NAMALWA (cell line): ENCODE data around the gene SLC6A1.

Experiments used
- DNase-seq: peaks from one replicate; pipeline ENCODE4 v3.0.0-alpha.2; 2015; ENCODE audit warnings: low spot score

Gene SLC6A1

DNA sequence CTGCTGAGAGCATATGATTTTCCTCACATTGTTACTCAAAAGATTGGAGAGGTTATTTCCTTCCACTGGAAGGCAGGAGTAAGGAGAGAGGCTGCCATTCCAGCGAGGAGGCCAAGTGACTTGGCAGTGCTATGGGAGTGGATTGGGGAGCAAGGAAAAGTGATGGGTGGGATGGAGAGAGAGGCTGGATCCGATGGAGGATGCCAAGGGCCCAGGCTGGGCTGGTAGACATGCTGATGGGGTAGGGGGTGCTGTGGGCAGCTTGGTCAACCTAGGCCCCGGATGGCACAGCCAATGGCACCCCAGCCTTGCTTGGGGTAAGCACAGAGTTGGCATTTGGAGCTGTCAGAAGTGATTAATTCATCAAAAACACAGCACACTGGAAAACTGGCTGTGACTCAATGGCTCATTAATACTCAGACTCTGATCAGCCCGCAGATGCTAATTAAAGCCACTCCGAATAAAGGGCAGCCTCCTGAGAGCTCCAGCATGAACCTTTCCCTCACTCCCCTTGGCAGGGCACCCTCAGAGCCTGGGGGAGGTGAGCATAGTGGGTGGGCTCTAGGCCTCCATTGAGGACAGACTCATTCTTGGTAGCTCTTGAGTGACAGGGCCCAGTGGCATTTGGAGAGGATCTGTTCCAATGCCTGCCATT lies 22.1 kb upstream of the SLC6A1 start:
- no peak for DNase-seq

GRCh38 chr3:10972072-10972782 lies 20.3 kb upstream of the SLC6A1 start:
- no peak for DNase-seq

DNA sequence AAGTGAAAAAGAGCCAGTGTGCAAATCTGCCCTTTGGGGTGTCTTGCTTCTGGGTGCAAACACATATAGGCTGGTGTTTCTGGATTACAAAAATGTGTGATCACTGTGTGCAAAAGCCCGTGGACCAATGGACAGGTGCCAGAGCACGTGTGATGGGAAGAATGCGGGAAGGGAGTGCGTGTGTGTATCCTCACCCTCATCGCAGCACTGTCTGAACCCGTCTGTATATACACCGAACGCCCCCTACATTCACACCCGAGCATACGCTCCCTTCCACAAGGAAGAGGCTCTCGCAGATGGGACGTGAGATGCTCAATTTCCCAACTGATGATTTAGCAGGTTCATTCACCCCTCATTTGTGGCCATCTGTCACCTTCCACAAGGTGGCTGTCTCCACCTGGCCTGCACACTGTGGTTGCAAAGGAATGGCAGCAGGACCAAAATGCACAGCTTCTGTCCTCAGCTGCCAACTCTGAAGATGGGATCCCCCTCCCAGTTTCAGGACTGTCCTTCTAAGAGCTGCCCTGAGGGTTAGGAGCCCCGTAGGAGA lies 19.4 kb upstream of the SLC6A1 start:
- no peak for DNase-seq

- no peak for DNase-seq
Measured at GRCh38 chr3:10974131-10974530, 18.4 kb upstream of the SLC6A1 start.

DNA sequence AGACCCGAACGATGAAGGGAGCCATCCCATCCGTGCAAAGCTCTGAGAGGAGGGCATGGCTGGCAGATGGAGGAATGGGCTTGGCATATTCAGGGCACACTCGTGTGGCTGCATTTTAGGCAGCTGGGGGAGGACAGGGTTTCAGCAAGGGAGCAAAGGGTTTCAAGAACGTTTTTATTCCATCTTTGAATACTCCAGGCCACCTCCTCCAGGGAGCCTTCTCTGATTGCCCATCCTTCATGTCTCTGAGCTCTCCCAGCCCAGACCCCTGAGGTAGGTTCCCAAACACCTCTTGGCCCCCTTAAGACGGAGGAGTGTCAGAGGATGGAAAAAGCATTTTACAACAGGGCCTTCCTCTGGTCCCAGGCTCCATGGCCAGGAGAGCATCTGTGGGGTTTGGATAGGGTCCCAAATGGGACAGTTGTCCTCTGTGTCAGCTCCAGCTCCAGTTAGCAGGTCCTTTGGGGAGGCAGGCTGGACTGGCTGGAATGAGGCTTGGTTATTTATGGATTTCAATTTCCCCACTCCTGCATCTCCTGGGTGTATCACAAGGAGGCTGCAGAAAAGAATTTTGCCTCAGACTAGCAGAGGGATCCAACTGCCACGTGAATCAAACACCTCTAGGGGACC lies 17.7 kb upstream of the SLC6A1 start:
- DNase-seq: no peak

GRCh38 chr3:10975695-10976234 lies 16.8 kb upstream of the SLC6A1 start:
- DNase-seq: peak; percentile 74

GRCh38 chr3:10976770-10977169 lies 15.8 kb upstream of the SLC6A1 start:
- DNase-seq: no peak

GRCh38 chr3:10977892-10978510 lies 14.5 kb upstream of the SLC6A1 start:
- DNase-seq: no peak

DNA sequence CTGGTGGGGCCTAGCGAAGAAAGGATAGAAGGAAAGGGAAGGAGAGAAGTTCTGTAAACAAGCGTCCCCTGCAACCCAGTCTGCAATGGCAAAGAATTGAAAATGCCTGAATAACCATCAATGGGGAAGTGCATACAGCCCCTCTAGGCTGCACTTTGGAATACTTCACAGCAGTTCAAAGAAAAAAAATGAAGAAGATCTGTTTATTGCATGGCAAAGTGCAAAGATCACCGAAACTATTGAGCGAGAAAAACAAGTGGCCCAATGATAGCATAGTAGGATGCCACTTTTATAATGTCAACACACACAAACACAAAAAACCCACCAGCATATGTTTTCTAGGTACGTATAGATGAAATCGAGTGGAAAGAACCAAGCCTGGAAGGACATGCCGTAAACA lies 13.6 kb upstream of the SLC6A1 start:
- no peak for DNase-seq

- no peak for DNase-seq
Measured at GRCh38 chr3:10980312-10980711, 12.2 kb upstream of the SLC6A1 start.

DNA sequence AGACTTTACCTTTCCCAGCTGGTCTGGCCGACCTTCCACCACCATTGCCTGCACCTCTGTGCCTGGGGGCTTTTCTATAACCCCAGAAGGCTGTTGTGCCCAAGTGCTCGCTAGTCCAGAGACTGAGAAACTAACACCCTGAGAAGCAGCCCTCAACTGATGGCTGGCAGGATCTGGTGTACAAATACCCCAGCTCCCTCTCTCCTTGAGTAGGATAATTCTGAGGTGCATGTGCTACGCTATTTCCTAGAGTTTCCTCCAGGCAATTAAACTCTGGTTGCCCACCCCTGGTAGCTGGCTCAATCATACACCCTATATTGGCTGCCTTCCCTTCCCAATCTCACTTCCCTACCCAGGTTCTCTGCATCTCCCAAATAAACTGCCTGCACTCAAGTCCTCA lies 11.5 kb upstream of the SLC6A1 start:
- no peak for DNase-seq

GRCh38 chr3:10981961-10982360 lies 10.6 kb upstream of the SLC6A1 start:
- DNase-seq: no peak

GRCh38 chr3:10982782-10983181 lies 9.8 kb upstream of the SLC6A1 start:
- no peak for DNase-seq

GRCh38 chr3:10983219-10983916 lies 9.2 kb upstream of the SLC6A1 start:
- DNase-seq: peak; percentile 60

- DNase-seq: no peak
Measured at GRCh38 chr3:10984371-10984896, 8.1 kb upstream of the SLC6A1 start.

- no peak for DNase-seq
Measured at GRCh38 chr3:10985181-10985580, 7.4 kb upstream of the SLC6A1 start.

- DNase-seq: no peak
Measured at GRCh38 chr3:10986592-10986991, 6.0 kb upstream of the SLC6A1 start.

DNA sequence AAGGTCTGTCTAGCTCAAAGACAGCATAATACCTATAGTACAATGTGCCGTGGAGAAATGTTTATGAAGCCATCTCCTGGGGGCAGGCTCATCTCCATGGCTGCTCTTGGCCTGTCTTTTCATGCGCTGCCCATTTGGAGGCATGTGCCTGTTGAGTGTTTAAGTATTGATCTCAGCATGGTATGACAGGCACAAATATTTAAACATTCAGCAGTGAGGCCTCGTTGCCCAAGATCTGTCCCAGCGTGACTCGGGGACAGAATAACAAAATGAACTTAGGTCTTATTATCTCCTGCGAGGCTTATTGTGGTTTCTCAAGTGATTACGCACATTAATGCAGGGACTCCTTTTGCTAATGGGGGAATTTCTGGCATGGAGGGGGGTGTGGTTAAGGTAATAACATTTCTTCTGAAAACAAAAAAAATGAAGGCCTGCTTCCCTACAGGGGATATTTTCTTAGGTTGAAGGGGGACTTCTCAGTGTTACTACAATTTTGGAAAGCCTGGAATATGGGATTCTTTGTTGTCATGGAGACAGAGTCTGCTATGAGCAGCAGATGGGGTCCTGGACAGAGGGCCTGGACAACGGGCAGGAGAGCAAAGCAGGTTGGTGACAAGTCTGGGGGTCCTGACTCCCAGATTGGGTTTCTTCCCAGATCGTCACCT lies 4.4 kb upstream of the SLC6A1 start:
- no peak for DNase-seq

- DNase-seq: no peak
Measured at GRCh38 chr3:10988991-10989484, 3.5 kb upstream of the SLC6A1 start.

- no peak for DNase-seq
Measured at GRCh38 chr3:10992943-10993728, 588 bp downstream of the SLC6A1 start.
